Calu3 (cell line): Measurements from ENCODE around the gene C4orf50. TPM values are rescaled to one million over a fixed set of nuclear protein-coding genes. Genes with fewer than 3 reads are reported as not detected.

ENCODE experiments used
- BruUV-seq: library from RNA; stranded (reverse); fragments of 400-500 nt; replicated peaks from 2 replicates; lab custom pipeline; 2021; lab: Mats Ljungman, UMichigan
- CTCF ChIA-PET: fragments of 300-600 bp; sonication (Branson Sonifier 250); formaldehyde crosslinking; loops from one replicate; lab custom pipeline; 2022; ENCODE audit warnings: antibody characterized with exemption; lab: Charles Lee
- DNase-seq: peaks from one replicate; pipeline ENCODE4 v3.0.0; 2022
- H3K27ac Mint-ChIP-seq: one replicate; pipeline ENCODE4 v1.8.0; 2022; ENCODE audit warnings: mixed read lengths; ENCODE audit not compliant: unreplicated experiment
- H3K27me3 Mint-ChIP-seq: one replicate; pipeline ENCODE4 v1.8.0; 2022; ENCODE audit warnings: mixed read lengths; ENCODE audit not compliant: unreplicated experiment
- H3K36me3 Mint-ChIP-seq: one replicate; pipeline ENCODE4 v1.8.0; 2022; ENCODE audit warnings: mild to moderate bottlenecking, moderate library complexity, mixed read lengths; ENCODE audit not compliant: insufficient read depth, unreplicated experiment
- H3K4me1 Mint-ChIP-seq: one replicate; pipeline ENCODE4 v1.8.0; 2022; ENCODE audit warnings: mild to moderate bottlenecking, low read depth, mixed read lengths; ENCODE audit not compliant: unreplicated experiment
- H3K4me3 Mint-ChIP-seq: one replicate; pipeline ENCODE4 v1.8.0; 2022; ENCODE audit warnings: mild to moderate bottlenecking, low read depth, moderate library complexity, mixed read lengths; ENCODE audit not compliant: unreplicated experiment
- H3K9me3 Mint-ChIP-seq: one replicate; pipeline ENCODE4 v1.8.0; 2022; ENCODE audit warnings: low read depth, mixed read lengths; ENCODE audit not compliant: unreplicated experiment
- CTCF ChIP-seq: fragments of 200-600 bp; IDR thresholded peaks from one replicate; pipeline ENCODE4 v1.8.0; 2022; ENCODE audit warnings: antibody characterized with exemption; ENCODE audit not compliant: unreplicated experiment
- intact Hi-C: fragments of 100-400 bp; cut with micrococcal nuclease; formaldehyde crosslinking; loops from one replicate; pipeline ENCODE4 v1.10.0; 2022; ENCODE audit not compliant: unreplicated experiment
- total RNA-seq: library from RNA; stranded (reverse); gene quantifications from 2 replicates; pipeline ENCODE4 v1.2.3, GENCODE V29; 2022

C4orf50 gene
- total RNA-seq, 1 experiment from 2014 or later: not detected

DNA sequence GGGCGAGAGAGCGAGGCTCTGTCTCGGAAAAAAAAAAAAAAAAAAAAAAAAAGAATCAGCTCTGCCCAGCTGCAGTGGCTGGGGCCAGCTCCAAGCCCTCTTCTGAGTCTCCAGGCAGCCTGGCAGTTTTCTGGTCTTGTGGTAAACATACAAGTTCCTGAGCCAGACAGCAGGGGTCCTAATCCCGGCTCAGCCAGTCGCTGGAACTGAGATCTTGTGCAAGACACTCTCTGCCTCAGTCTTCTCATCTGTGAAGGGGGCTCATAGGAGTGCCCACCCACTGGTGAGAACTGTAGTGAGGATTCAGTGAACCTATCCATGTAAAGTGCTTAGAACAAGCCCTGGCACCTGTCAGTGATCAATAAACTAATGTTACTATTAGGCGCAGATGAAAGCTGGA is 41.8 kb downstream of the C4orf50 start:
- no peak for TF ChIP-seq CTCF
- Mint-ChIP-seq H3K4me1 (no peaks in the 10 kb centered on the region), H3K27me3 (no peaks in the 10 kb centered on the region), H3K36me3 (no peaks in the 10 kb centered on the region), H3K9me3 (no peaks in the 10 kb centered on the region), H3K27ac (no peak overlapping the region), H3K4me3 (no peak overlapping the region)
- intact Hi-C loops: no loop called here
- CTCF ChIA-PET: no interaction called here
- BruUV-seq: no TSS peak
- DNase-seq: no peak

GRCh38 chr4:5974321-5974720 is 43.9 kb downstream of the C4orf50 start:
- CTCF ChIA-PET: no interaction called here
- Mint-ChIP-seq H3K27me3 (peaks cover 11% of the 10 kb centered on the region), H3K4me1 (no peaks in the 10 kb centered on the region), H3K36me3 (no peaks in the 10 kb centered on the region), H3K4me3 (no peak overlapping the region), H3K9me3 (no peaks in the 10 kb centered on the region), H3K27ac (no peak overlapping the region)
- DNase-seq: no peak
- intact Hi-C loops: no loop called here
- no TSS peak for BruUV-seq
- TF ChIP-seq CTCF: no peak

DNA sequence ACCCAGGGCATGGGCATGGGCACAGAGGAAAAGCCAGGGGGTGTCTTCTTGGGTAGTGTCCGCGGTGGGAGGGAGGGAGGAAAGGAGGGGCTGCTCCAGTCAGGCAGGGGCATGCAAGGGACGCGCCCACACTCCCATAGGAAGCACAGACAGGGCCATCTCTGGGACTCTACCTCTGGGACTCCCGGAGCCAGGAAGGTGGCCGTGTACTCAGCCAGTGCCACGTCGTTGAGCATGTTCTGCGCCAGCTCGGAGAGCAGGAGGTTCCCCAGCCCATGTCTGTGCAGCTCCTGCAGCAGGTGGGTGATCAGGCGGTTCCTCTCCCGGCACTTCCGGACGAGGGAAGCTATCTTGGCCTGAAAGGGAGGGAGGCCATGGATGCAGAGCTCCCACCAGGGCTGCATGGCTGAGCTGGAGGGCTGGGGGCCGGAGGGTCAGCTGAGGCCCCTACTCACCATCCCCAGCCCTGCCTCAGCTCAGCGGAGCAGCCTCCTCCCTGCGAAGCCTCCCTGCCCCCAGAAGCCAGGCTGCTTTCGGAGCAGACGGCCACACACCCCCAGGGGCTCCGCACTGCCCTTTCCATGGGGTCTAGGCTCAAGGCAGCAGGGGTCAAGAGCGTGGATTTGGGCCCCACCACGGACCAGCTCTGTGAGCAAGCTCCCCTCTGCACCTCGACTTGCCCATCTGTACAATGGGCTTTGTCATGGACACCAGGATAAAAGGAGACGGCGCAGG is 44.6 kb downstream of the C4orf50 start:
- CTCF ChIA-PET: no interaction called here
- Mint-ChIP-seq H3K27me3 (peaks cover 18% of the 10 kb centered on the region), H3K4me1 (no peaks in the 10 kb centered on the region), H3K4me3 (no peak overlapping the region), H3K36me3 (no peaks in the 10 kb centered on the region), H3K9me3 (peaks cover 3% of the 10 kb centered on the region), H3K27ac (no peak overlapping the region)
- no peak for DNase-seq
- no TSS peak for BruUV-seq
- TF ChIP-seq CTCF: no peak
- intact Hi-C loops: no loop called here

GRCh38 chr4:5973033-5973432 is 45.2 kb downstream of the C4orf50 start:
- no TSS peak for BruUV-seq
- DNase-seq: no peak
- no peak overlapping the region for H3K27ac Mint-ChIP-seq
- TF ChIP-seq CTCF: no peak
- no peak overlapping the region for H3K4me3 Mint-ChIP-seq
- H3K36me3 Mint-ChIP-seq: no peaks in the 10 kb centered on the region
- H3K9me3 Mint-ChIP-seq: peaks cover 4% of the 10 kb centered on the region
- intact Hi-C loops: no loop called here
- peaks cover 24% of the 10 kb centered on the region for H3K27me3 Mint-ChIP-seq
- no peaks in the 10 kb centered on the region for H3K4me1 Mint-ChIP-seq
- CTCF ChIA-PET: no interaction called here
